RWPE1 (cell line): ENCODE results near the gene TRNT1.

ENCODE experiments used
- CTCF ChIA-PET: fragments of 350-600 bp; sonication (Branson Sonifier 250); formaldehyde crosslinking; extraction: SDS; loops from one replicate; lab custom pipeline; 2021; lab: Yijun Ruan, JAX
- POLR2A ChIA-PET: fragments of 400-600 bp; formaldehyde crosslinking; extraction: SDS; loops from one replicate; lab custom pipeline; 2020; ENCODE audit warnings: antibody characterized with exemption; ENCODE audit not compliant: low non-redundant PET; lab: Yijun Ruan, JAX
- DNase-seq: peaks from one replicate; pipeline ENCODE4 v3.0.0; 2012; ENCODE audit warnings: low spot score
- H3K27ac ChIP-seq: fragments of 450-650 bp; 2 replicates; pipeline ENCODE4 v1.5.1; 2017
- CTCF ChIP-seq: fragments of 450-650 bp; conservative IDR thresholded peaks from 2 replicates; pipeline ENCODE4 v1.5.1; 2017; ENCODE audit warnings: low read depth, mild to moderate bottlenecking

TRNT1 gene

GRCh38 chr3:3180456-3180855 is 53.7 kb downstream of the TRNT1 start:
- TF ChIP-seq CTCF = no peak
- CTCF ChIA-PET = no interaction called here

GRCh38 chr3:3184876-3185275 is 58.1 kb downstream of the TRNT1 start:
- POLR2A ChIA-PET = no interaction called here
- CTCF ChIA-PET = no interaction called here
- TF ChIP-seq CTCF = no peak
- DNase-seq = no peak
- no peak overlapping the region for H3K27ac ChIP-seq

More at GRCh38 chr3:3180456-3180855, 53.7 kb downstream of the TRNT1 start:
- no peak for DNase-seq
- POLR2A ChIA-PET = no interaction called here
- no peak overlapping the region for H3K27ac ChIP-seq

DNA sequence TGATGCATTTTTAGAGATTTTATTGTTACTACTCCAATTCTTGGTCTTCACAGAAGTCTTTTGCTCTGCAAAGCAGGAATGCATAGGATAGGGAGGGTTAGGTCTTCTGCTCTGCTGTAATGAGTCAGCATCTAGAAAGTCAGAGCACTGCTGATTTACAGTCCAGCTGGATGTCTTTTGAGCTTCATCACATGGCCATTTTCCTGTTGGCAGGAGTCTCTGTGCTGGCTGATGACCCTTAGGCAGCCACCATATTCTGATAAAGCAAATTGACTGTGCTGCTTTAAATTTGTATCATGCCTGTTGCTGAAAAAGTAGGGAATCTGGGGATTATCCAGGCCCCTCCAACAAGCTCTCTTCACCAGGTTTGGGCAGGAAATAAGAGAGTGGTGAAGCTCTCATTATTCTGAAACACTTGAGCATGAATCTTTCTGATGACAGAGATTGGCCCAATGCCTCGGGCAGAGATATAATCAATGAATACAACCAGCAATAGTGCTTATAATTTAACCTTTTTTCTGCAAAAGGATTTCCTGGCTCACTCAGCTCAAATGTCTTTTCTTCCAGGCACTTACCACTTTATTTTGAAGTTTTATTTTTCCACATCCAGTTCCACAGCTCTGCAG is 62.5 kb downstream of the TRNT1 start:
- ChIA-PET CTCF (no interaction called here), POLR2A (no interaction called here)
- H3K27ac ChIP-seq = no peak overlapping the region
- DNase-seq = no peak
- no peak for TF ChIP-seq CTCF

DNA sequence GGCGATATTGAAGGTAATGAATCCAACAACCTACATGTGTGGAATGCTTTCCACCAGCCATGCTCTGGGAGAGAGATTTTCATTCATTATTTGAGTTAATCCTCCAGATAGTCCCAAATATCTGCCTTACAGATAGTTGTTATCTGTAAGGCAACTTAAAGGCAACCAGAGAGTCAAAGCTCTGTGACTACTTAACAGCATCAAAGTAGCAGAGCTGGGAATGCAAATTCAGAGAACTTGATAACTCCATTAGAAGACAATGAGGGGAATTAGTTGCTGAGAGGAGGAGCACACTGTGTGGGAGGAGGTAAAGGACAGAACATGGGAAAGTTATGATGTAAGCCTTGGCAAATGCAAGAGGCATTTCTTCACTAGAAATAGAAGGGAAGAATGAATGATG is 63.2 kb downstream of the TRNT1 start:
- TF ChIP-seq CTCF = no peak
- ChIA-PET POLR2A (no interaction called here), CTCF (no interaction called here)
- DNase-seq = no peak
- H3K27ac ChIP-seq = no peak overlapping the region

- no peak for TF ChIP-seq CTCF
- DNase-seq = no peak
- H3K27ac ChIP-seq = no peak overlapping the region
- ChIA-PET POLR2A (no interaction called here), CTCF (no interaction called here)
Observed at GRCh38 chr3:3191675-3192285, 65.0 kb downstream of the TRNT1 start.

DNA sequence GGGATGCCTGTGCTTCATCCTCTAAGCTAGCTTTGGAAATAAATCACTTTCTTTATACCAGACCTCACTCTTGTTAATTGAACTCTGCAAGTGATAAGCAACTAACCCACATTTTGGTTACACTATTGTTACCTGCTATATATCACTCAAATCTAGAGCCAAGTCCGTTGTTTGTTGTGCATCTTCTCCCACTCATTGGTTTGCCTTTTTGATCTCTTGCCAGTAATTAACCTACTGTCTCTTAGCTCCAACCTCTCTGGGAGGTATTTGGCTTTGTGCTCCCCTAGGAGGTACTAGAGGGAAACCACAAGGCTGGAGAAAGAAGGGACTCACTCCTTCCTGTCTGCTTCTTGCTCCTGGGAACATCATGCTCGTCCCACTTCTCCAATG is 65.5 kb downstream of the TRNT1 start:
- H3K27ac ChIP-seq = no peak overlapping the region
- DNase-seq = no peak
- CTCF ChIA-PET = no interaction called here
- POLR2A ChIA-PET = no interaction called here
- no peak for TF ChIP-seq CTCF
